ENCODE results near the gene MARCHF2. TPM values are rescaled to one million over a fixed set of nuclear protein-coding genes. Genes with fewer than 3 reads are reported as not detected.
"Not testable (repeated sequence)": the region's sequence is repeated elsewhere in the genome, so short reads cannot be mapped to it uniquely, and the experiment has no call there.

Gene MARCHF2
- total RNA-seq, 1 donor from 2014 or later = 95.9 TPM

- not testable (repeated sequence) for H3K27me3 ChIP-seq (ENCODE audit: control insufficient read depth, insufficient read depth, low read length); H3K36me3 ChIP-seq (ENCODE audit: control insufficient read depth, insufficient read depth, low read length); DNase-seq (ENCODE audit: low read depth); H3K4me3 ChIP-seq (ENCODE audit: low read depth, low read length)
Measured at GRCh38 chr19:8385566-8385965, 27.5 kb upstream of the MARCHF2 start.

GRCh38 chr19:8386419-8386818 lies 26.7 kb upstream of the MARCHF2 start:
- DNase-seq (ENCODE audit: low read depth); H3K27me3 ChIP-seq (ENCODE audit: control insufficient read depth, insufficient read depth, low read length); H3K36me3 ChIP-seq (ENCODE audit: control insufficient read depth, insufficient read depth, low read length); H3K4me3 ChIP-seq (ENCODE audit: low read depth, low read length): not testable (repeated sequence)

GRCh38 chr19:8386990-8387389 lies 26.1 kb upstream of the MARCHF2 start:
- Histone ChIP-seq H3K36me3 (ENCODE audit: control insufficient read depth, insufficient read depth, low read length) (no peaks in the 10 kb centered on the region), H3K4me3 (ENCODE audit: low read depth, low read length) (no peak overlapping the region), H3K27me3 (ENCODE audit: control insufficient read depth, insufficient read depth, low read length) (no peaks in the 10 kb centered on the region)
- no peak for TF ChIP-seq CTCF (IDR thresholded peaks at IDR 0.05; ENCODE audit: insufficient read depth, low read length, poor library complexity, severe bottlenecking)
- no peak for DNase-seq (ENCODE audit: low read depth)

- H3K4me3 ChIP-seq (ENCODE audit: low read depth, low read length) = no peak overlapping the region
- no peaks in the 10 kb centered on the region for H3K36me3 ChIP-seq (ENCODE audit: control insufficient read depth, insufficient read depth, low read length)
- TF ChIP-seq CTCF (IDR thresholded peaks at IDR 0.05; ENCODE audit: insufficient read depth, low read length, poor library complexity, severe bottlenecking) = no peak
- no peak for DNase-seq (ENCODE audit: low read depth)
- H3K27me3 ChIP-seq (ENCODE audit: control insufficient read depth, insufficient read depth, low read length) = no peaks in the 10 kb centered on the region
Measured at GRCh38 chr19:8387688-8388611, 25.2 kb upstream of the MARCHF2 start.

DNA sequence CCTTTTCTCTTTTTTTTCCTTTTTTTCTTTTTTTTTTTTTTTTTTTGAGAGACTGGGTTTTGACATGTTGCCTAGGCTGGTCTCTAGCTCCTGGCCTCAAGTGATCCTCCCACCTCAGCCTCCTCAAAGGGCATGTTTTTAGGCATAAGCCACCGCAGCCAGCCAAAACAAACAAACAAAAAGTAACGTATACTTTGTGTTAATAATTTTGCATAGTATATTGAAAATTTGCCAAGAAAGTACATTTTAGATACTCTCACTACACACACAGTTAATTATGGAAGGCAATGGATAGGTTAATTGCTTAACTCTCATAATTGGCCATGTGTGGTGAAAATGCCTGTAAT lies 24.5 kb upstream of the MARCHF2 start:
- no peaks in the 10 kb centered on the region for H3K36me3 ChIP-seq (ENCODE audit: control insufficient read depth, insufficient read depth, low read length)
- no peak for TF ChIP-seq CTCF (IDR thresholded peaks at IDR 0.05; ENCODE audit: insufficient read depth, low read length, poor library complexity, severe bottlenecking)
- H3K4me3 ChIP-seq (ENCODE audit: low read depth, low read length) = no peak overlapping the region
- H3K27me3 ChIP-seq (ENCODE audit: control insufficient read depth, insufficient read depth, low read length) = no peaks in the 10 kb centered on the region
- no peak for DNase-seq (ENCODE audit: low read depth)

DNA sequence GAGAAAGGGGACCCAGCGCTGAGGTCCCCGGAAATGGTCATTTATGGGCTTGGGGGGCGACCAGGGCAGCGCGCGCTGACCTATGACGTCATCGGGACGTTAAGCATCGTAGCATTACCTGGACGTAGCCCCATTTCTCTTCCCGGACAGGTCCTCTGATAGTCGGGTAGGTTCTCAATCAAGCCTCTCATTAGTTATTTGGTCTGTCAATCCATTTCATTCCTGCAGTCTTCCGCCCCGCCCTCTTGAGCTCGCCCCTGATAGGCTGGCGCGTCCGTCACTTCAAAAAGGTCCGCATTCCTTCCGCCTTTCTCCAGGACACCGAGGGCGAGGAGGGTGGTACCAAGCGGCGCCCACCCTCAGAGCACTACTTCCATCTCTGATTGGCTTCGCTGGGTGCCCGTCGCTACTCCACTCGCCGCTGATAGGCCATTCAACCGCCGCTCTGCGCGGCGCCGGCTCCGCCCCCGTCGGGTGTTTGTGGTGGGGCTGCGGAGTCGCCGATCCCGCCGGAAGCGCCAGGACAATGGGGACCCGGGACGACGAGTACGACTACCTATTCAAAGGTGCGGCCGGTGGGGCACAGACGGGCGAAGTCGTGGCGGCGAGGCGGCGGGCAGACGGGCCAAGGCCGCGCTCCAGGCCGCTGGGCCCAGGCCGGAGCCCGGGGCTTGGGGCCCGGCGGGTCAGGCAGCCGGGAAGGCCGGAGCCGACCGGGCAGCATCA lies 23.1 kb upstream of the MARCHF2 start, which contains the start of gene RAB11B:
Gene RAB11B (plus strand): TSS at position 470 of the 726 bp plus-strand sequence. CDS start 57 bp downstream, at position 527.
- H3K27me3 ChIP-seq (ENCODE audit: control insufficient read depth, insufficient read depth, low read length) = no peaks in the 10 kb centered on the region
- H3K4me3 ChIP-seq (ENCODE audit: low read depth, low read length) = peak within 1 kb of the TSS; percentile 90
- no peak for TF ChIP-seq CTCF (IDR thresholded peaks at IDR 0.05; ENCODE audit: insufficient read depth, low read length, poor library complexity, severe bottlenecking)
- peak; percentile 99 for DNase-seq (ENCODE audit: low read depth)
- no peaks in the 10 kb centered on the region for H3K36me3 ChIP-seq (ENCODE audit: control insufficient read depth, insufficient read depth, low read length)
